ENCODE results near the gene XPOT. TPM values are rescaled to one million over a fixed set of nuclear protein-coding genes. Genes with fewer than 3 reads are reported as not detected.

XPOT gene
- total RNA-seq, 1 experiment from 2014 or later = 62.0 TPM

DNA sequence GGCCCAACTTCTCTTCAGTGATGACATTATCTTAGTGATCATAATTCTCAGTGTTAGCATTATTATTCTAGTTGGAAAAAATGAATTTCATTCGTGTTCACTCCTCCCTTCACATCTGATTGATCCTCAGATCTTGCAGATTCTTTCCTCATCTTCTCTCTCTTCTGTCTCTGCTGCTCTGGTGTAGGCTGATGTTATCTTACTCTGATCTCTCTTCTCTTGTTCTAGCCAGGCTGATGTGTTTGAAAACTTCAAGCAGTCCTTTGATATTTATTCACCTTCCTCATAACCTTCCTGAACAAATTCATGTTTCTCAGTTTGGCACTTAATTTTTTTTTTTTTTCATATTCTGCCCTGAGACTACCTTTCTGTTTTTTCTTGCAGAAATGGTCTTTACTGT is 42.1 kb downstream of the XPOT start:
- TF ChIP-seq EZH2phosphoT487 (IDR thresholded peaks at IDR 0.05; ENCODE audit: borderline replicate concordance, low read length) (no peak), EZH2 (IDR thresholded peaks at IDR 0.05; ENCODE audit: low read length, unreplicated experiment) (no peak)
- TF ChIP-seq, protein P1, sequence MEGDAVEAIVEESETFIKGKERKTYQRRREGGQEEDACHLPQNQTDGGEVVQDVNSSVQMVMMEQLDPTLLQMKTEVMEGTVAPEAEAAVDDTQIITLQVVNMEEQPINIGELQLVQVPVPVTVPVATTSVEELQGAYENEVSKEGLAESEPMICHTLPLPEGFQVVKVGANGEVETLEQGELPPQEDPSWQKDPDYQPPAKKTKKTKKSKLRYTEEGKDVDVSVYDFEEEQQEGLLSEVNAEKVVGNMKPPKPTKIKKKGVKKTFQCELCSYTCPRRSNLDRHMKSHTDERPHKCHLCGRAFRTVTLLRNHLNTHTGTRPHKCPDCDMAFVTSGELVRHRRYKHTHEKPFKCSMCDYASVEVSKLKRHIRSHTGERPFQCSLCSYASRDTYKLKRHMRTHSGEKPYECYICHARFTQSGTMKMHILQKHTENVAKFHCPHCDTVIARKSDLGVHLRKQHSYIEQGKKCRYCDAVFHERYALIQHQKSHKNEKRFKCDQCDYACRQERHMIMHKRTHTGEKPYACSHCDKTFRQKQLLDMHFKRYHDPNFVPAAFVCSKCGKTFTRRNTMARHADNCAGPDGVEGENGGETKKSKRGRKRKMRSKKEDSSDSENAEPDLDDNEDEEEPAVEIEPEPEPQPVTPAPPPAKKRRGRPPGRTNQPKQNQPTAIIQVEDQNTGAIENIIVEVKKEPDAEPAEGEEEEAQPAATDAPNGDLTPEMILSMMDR (conservative IDR thresholded peaks at IDR 0.05; ENCODE audit: low read depth, low read length) = no peak
- intact Hi-C loops (cut with micrococcal nuclease) = loop anchor here (5.0 kb wide), 1 partner anchor 34 kb away; no protein-coding TSS in a partner anchor
- Histone ChIP-seq H3K9me2 (replicated peaks; ENCODE audit: low read length) (no peaks in the 10 kb centered on the region), H3K9ac (ENCODE audit: low read length) (no peak overlapping the region), H3K4me3 (ENCODE audit: low read length) (no peak overlapping the region), H3K79me2 (ENCODE audit: low read length) (no peaks in the 10 kb centered on the region; the same call in 1 of the 2 replicates), H3F3A (ENCODE audit: low read length, unreplicated experiment) (no peaks in the 10 kb centered on the region), H3K9me3 (ENCODE audit: low read length) (no peaks in the 10 kb centered on the region), H3K4me1 (ENCODE audit: insufficient read depth, low read length) (peaks cover 14% of the 10 kb centered on the region), H4K20me1 (ENCODE audit: low read length) (no peaks in the 10 kb centered on the region), H3K27ac (ENCODE audit: low read length) (no peak overlapping the region), H2AFZ (ENCODE audit: low read length) (no peak overlapping the region), H3K4me2 (ENCODE audit: low read length) (no peak overlapping the region), H3K27me3 (ENCODE audit: low read length) (no peaks in the 10 kb centered on the region), H3K36me3 (ENCODE audit: low read depth, low read length) (peaks cover 53% of the 10 kb centered on the region)
- no TSS peak for BruUV-seq (replicated peaks)
- DNase-seq (no peak), ATAC-seq (no peak)
- CTCF ChIA-PET = no interaction called here
- POLR2A ChIA-PET (ENCODE audit: unreplicated experiment) = no interaction called here

DNA sequence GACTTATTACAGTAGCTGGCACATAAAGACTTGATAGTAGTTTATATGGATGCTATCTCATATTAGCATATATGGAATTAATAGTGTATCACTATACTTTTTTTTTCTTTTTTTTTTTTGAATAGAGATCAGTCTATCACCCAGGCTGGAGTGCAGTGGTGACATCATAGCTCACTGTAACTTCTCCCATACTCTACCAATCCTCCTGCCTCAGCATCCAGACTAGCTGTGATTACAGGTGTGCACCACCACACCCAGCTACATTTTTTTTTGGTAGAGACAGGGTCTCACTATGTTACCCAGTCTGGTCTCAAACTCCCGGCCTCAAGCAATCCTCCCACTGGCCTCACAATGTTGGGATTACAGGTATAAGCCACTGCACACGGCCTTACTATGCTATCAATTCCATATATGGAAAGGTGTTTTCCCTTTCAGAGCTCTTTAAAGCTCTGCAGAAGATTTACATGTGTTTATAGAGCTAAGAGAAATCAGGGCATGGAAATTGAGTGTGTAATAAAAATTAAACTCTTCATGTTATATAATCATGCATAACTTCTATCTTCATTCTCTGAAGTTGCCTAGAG is 46.0 kb downstream of the XPOT start:
- H3K9ac ChIP-seq (ENCODE audit: low read length) = no peak overlapping the region
- H3K4me3 ChIP-seq (ENCODE audit: low read length) = peak overlapping the region; percentile 98
- peaks cover 31% of the 10 kb centered on the region for H3K79me2 ChIP-seq (ENCODE audit: low read length)
- no peak for TF ChIP-seq EZH2 (IDR thresholded peaks at IDR 0.05; ENCODE audit: low read length, unreplicated experiment)
- no peaks in the 10 kb centered on the region for H3K9me3 ChIP-seq (ENCODE audit: low read length)
- no peaks in the 10 kb centered on the region for H3F3A ChIP-seq (ENCODE audit: low read length, unreplicated experiment)
- no peak overlapping the region for H3K27ac ChIP-seq (ENCODE audit: low read length)
- ATAC-seq (no peak), DNase-seq (no peak)
- H3K4me2 ChIP-seq (ENCODE audit: low read length) = peak overlapping the region; percentile 96
- intact Hi-C loops (cut with micrococcal nuclease) = loop anchor here (5.0 kb wide), 1 partner anchor 247 kb away; no protein-coding TSS in a partner anchor
- ChIA-PET CTCF (no interaction called here), POLR2A (ENCODE audit: unreplicated experiment) (interaction anchor here (1.2 kb wide), 1 partner anchor 11 kb away, joined by 5 read pairs; no protein-coding TSS in a partner anchor)
- no peak overlapping the region for H2AFZ ChIP-seq (ENCODE audit: low read length)
- H3K36me3 ChIP-seq (ENCODE audit: low read depth, low read length) = peaks cover 30% of the 10 kb centered on the region
- no TSS peak for BruUV-seq (replicated peaks)
- peaks cover 24% of the 10 kb centered on the region for H3K4me1 ChIP-seq (ENCODE audit: insufficient read depth, low read length)
- no peaks in the 10 kb centered on the region for H3K27me3 ChIP-seq (ENCODE audit: low read length)
- H3K9me2 ChIP-seq (replicated peaks; ENCODE audit: low read length) = no peaks in the 10 kb centered on the region
- peaks cover 9% of the 10 kb centered on the region; the same call in 1 of the 2 replicates for H4K20me1 ChIP-seq (ENCODE audit: low read length)

DNA sequence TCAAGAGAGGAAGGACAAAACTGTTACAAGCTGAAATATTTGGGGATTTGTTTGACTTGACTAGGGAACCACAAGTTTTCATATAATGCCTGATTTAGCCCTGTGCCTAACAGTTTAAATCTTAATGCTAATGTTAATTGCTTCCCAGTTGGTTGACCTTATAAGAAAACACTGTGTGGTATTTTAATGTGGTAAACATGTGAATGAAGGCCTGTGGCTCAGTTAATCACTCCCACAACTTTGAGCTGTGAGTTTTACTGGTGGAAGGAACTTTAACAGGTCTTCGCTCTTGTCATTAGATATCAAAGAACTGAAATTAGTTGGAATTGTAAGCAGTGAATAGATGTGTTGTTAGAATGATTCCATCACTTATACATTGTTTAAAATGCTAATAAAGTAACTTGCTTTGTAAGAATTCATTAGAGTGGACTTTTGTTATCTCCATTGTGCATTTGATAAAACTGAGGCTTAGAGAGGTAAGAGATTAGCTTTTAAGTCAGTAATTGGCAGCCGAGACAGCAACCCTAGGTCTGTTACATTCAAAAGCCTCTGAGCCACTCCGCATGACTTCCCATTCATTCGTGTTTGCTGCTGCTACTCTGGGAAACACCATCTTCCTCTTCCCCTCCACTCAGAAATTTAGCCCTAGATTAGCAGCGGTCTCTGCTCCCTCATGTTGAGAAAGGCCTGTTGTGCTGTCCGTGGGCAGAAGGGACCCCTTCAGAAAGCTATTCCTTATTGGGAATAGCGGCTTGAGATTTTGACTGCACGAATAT is 46.7 kb downstream of the XPOT start:
- no peak for TF ChIP-seq EZH2 (IDR thresholded peaks at IDR 0.05; ENCODE audit: low read length, unreplicated experiment)
- TF ChIP-seq, protein P1 (conservative IDR thresholded peaks at IDR 0.05; ENCODE audit: low read depth, low read length) = no peak
- TF ChIP-seq EZH2phosphoT487 (IDR thresholded peaks at IDR 0.05; ENCODE audit: borderline replicate concordance, low read length) = no peak
- Histone ChIP-seq H3K9me2 (replicated peaks; ENCODE audit: low read length) (no peaks in the 10 kb centered on the region), H3K9ac (ENCODE audit: low read length) (peak overlapping the region; percentile 94), H3K4me3 (ENCODE audit: low read length) (peak overlapping the region; percentile 98), H3K27ac (ENCODE audit: low read length) (peak overlapping the region; percentile 94; the same call in 1 of the 2 replicates), H3K36me3 (ENCODE audit: low read depth, low read length) (peaks cover 27% of the 10 kb centered on the region), H3K9me3 (ENCODE audit: low read length) (no peaks in the 10 kb centered on the region), H4K20me1 (ENCODE audit: low read length) (peaks cover 12% of the 10 kb centered on the region; the same call in 1 of the 2 replicates), H3F3A (ENCODE audit: low read length, unreplicated experiment) (no peaks in the 10 kb centered on the region), H3K27me3 (ENCODE audit: low read length) (no peaks in the 10 kb centered on the region), H3K79me2 (ENCODE audit: low read length) (peaks cover 38% of the 10 kb centered on the region), H3K4me1 (ENCODE audit: insufficient read depth, low read length) (peaks cover 24% of the 10 kb centered on the region), H2AFZ (ENCODE audit: low read length) (peak overlapping the region; percentile 92), H3K4me2 (ENCODE audit: low read length) (peak overlapping the region; percentile 96)
- no TSS peak for BruUV-seq (replicated peaks)
- DNase-seq (peak; percentile 25), ATAC-seq (peak; percentile 15)
- ChIA-PET CTCF (no interaction called here), POLR2A (ENCODE audit: unreplicated experiment) (interaction anchor here (1.2 kb wide), 1 partner anchor 12 kb away, joined by 5 read pairs; no protein-coding TSS in a partner anchor)
- intact Hi-C loops (cut with micrococcal nuclease) = loop anchor here (5.0 kb wide), 1 partner anchor 246 kb away; no protein-coding TSS in a partner anchor

All from PC-3 (cell line).